GM13977 (cell line): ENCODE results near the gene TENT4A.

Experiments used
- DNase-seq: peaks from one replicate; pipeline ENCODE4 v3.0.0; 2012; ENCODE audit warnings: low spot score
- CTCF ChIP-seq: IDR thresholded peaks from 2 replicates; pipeline ENCODE4 v1.5.1; 2012; ENCODE audit warnings: mild to moderate bottlenecking, control low read depth; ENCODE audit not compliant: insufficient read depth; ENCODE audit errors: extremely low read depth, missing control alignments
- in situ Hi-C: fragments of 300-500 bp; cut with MboI; formaldehyde crosslinking; loops from one replicate; pipeline ENCODE4 v1.12.0; 2022; ENCODE audit warnings: low sequenced_read_pairs, low pct_unique_long_range_greater_than_20kb, mixed read lengths, inconsistent platforms; ENCODE audit not compliant: unreplicated experiment

Gene TENT4A

DNA sequence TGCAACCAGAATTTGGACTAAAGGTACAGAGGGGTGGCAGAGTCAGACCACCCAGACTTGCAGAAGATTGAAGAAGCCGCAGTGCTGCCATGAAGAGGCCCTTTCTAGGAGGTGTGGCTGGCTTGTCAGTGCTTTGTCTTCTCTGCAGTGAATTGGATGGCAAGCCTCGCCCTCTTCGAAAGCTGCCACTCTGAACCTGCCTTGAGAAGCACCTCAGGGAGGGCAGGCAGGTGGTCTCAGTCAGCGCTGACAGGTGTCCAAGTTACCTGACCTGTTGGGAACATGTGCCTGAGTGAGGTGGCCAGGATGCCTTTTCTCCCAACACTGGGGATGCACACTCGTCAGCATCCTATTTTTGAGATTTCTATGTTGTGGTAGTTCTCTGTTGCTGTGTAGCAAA lies 6.2 kb downstream of the TENT4A start:
- no peak for TF ChIP-seq CTCF
- in situ Hi-C loops, result no loop called here
- no peak for DNase-seq

DNA sequence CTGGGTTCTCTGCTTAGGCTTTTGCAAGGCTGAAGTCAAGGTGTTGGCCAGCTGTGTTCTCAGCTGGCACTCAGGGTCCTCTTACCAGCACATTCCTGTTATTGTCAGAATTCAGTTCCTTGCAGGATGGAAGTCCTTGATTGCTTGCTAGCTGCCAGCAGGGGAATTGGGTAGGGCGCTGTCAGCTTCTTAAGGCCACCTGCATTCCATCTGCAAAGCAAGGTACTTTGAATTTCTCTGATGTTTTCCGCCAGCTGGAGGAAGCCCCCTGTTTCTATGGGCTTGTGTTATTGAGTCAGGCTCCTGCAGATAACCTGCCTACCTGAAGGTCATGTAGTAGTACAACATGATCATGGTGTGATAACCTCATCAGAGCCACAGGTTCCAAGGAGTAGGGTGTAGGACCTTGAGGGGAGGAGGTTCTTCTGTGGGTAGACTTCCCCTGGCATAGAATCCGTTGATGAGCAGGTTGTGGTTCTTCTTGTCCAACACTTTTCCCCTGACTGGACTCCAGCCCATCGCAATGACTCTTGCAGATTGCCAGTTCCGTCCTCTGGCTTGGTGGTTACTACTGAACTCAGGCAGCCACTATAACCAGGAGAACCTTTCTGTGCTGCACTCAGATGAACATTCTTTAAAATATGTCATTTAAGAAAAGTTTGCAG lies 6.8 kb downstream of the TENT4A start:
- in situ Hi-C loops, result no loop called here
- no peak for DNase-seq
- TF ChIP-seq CTCF, result no peak

GRCh38 chr5:6720561-6720921 lies 7.3 kb downstream of the TENT4A start:
- no peak for TF ChIP-seq CTCF
- in situ Hi-C loops, result no loop called here
- no peak for DNase-seq

GRCh38 chr5:6721442-6721841 lies 8.2 kb downstream of the TENT4A start:
- DNase-seq, result no peak
- TF ChIP-seq CTCF, result no peak
- in situ Hi-C loops, result no loop called here

DNA sequence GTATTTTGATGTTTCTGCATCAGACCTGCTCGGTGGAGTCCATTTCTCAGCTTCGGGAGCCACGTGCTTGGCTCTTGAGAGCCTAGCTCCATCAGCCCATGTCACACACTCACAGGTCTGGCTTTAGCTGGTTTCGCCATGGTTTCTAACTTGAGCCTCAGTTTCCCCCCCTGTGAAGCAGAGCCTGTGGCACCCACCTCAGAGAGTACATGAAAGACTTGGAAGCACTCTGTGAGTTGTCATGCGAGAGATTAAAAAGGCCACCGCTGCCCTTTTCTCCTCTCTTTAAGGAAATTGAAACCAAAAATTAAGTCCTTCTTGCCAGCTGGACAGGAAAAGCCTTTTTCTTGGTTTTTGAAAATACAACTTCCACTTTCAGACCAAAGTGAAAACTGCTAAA lies 8.8 kb downstream of the TENT4A start:
- no peak for DNase-seq
- in situ Hi-C loops, result no loop called here
- TF ChIP-seq CTCF, result no peak

DNA sequence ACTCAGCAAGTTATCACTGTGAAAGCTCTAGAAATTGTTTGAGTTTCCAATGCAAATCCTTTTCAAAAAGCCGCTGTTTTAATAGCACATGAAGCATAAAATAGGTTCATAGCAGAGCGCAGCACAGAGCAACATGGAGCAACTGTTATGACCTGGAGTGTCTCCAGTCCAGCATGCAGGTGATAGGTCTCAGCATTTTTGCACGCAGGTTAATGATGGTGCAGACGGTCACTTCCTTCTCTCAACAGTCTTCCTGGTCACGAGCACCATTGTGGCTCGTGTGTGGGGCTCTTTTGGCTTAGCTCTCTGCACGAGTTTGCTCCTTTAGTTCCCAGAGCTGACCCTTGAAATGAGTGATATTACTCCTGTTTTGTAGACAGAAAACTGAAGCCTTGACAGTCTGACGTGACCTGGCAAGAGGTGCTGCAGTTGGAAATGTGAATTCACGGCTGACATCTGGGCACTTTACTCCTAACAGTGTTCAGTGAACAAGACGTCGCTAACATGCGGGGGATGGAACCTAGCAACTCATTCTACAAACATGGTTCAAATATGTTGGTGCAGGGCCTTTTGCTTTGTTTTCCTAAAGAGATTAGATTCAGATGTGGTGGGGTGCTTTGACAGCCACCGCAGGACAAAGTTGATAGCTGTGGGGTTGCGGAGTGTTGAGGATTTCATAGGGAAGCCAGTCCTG lies 10.0 kb downstream of the TENT4A start:
- TF ChIP-seq CTCF, result no peak
- no peak for DNase-seq
- in situ Hi-C loops, result no loop called here

- in situ Hi-C loops, result no loop called here
- no peak for TF ChIP-seq CTCF
- no peak for DNase-seq
These were observed 10.6 kb downstream of the TENT4A start for GRCh38 chr5:6723816-6724300.
